ENCODE data around the gene TMSB4X. TPM values are rescaled to one million over a fixed set of nuclear protein-coding genes. Genes with fewer than 3 reads are reported as not detected.

TMSB4X gene
- total and polyA plus RNA-seq, 2 donors (not counting 3 experiments of a cell fraction or from before 2014, with no cell fraction given), result 4,136 to 6,858 TPM

DNA sequence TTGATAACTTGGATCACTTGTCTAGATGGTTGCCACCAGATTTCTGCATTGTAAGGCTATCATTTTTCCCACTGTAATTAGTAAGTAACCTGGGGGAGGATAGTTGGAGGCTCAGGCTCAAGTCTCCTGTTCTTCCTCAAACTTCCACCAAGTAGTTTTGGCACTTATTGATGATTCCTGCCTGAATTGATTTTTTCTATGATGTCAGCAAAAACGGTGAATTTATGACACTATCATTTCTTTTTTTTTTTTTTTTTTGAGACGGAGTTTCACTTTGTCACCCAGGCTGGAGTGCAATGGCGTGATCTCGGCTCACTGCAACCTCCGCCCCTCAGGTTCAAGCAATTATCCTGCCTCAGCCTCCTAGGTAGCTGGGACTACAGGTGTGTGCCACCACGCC is 12.4 kb downstream of the TMSB4X start:
- H2AFZ ChIP-seq (ENCODE audit: low read depth, low read length), result no peak overlapping the region
- no peak for FAIRE-seq

More for the DNA sequence above, 12.4 kb downstream of the TMSB4X start:
- no peaks in the 10 kb centered on the region for H4K20me1 ChIP-seq (replicated peaks; ENCODE audit: control insufficient read depth, extremely low read depth, insufficient read depth, low read length)
- no peak overlapping the region for H3K9ac ChIP-seq (replicated peaks; ENCODE audit: extremely low read depth, insufficient read depth, low read length)
- H3K4me3 ChIP-seq (replicated peaks in 1 of 3; ENCODE audit: insufficient read depth in 1 of 3, low read depth in 1 of 3, low read length in 3 of 3), result no peak overlapping the region
- no peaks in the 10 kb centered on the region for H3K27me3 ChIP-seq (ENCODE audit: control insufficient read depth in 2 of 2, insufficient read depth in 2 of 2, low read length in 2 of 2)
- dilution Hi-C loops (cut with MboI; ENCODE audit: extremely low pct_ligation_motif_present, low sequenced_read_pairs) (no loop called here), intact Hi-C loops (cut with micrococcal nuclease) (no loop called here)
- H3K9me3 ChIP-seq (replicated peaks; ENCODE audit: control insufficient read depth, insufficient read depth, low read length), result no peaks in the 10 kb centered on the region
- no peak overlapping the region for H3K27ac ChIP-seq (ENCODE audit: insufficient read depth, low read depth, low read length)
- no peaks in the 10 kb centered on the region for H3K36me3 ChIP-seq (ENCODE audit: control insufficient read depth in 2 of 2, extremely low read depth in 1 of 2, insufficient read depth in 2 of 2, low read length in 2 of 2)
- BruUV-seq (replicated peaks), result no TSS peak
- no peak overlapping the region for H3K4me2 ChIP-seq (ENCODE audit: insufficient read depth, low read length)
- ChIA-PET POLR2A (interaction anchor here (1.2 kb wide), 1 partner anchor 10 kb away, joined by 3 read pairs; no protein-coding TSS in a partner anchor), CTCF (no interaction called here)
- peaks cover 26% of the 10 kb centered on the region for H3K4me1 ChIP-seq (ENCODE audit: control insufficient read depth, extremely low read depth, insufficient read depth, low read length)
- no peaks in the 10 kb centered on the region for H3K79me2 ChIP-seq (ENCODE audit: control insufficient read depth, insufficient read depth, low read length)
- no peaks in the 10 kb centered on the region for H3K9me1 ChIP-seq (replicated peaks; ENCODE audit: control insufficient read depth, extremely low read depth, insufficient read depth, low read length)
- TF ChIP-seq MYC (IDR thresholded peaks at IDR 0.05; ENCODE audit: low read depth, low read length), result no peak
- no peak for TF ChIP-seq POLR2AphosphoS5 (IDR thresholded peaks at IDR 0.05; ENCODE audit: insufficient read depth, low read depth, low read length)
- TF ChIP-seq FOS (IDR thresholded peaks at IDR 0.05; ENCODE audit: borderline replicate concordance, insufficient read depth, low read length), result no peak
- TF ChIP-seq, protein P1, sequence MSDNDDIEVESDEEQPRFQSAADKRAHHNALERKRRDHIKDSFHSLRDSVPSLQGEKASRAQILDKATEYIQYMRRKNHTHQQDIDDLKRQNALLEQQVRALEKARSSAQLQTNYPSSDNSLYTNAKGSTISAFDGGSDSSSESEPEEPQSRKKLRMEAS (IDR thresholded peaks at IDR 0.05; ENCODE audit: insufficient read depth, insufficient read length), result no peak
- no peak for TF ChIP-seq EZH2 (IDR thresholded peaks at IDR 0.05; ENCODE audit: borderline replicate concordance, low read depth, low read length, severe bottlenecking)
- no peak for TF ChIP-seq JUN (IDR thresholded peaks at IDR 0.05; ENCODE audit: borderline replicate concordance, insufficient read depth, insufficient read length, low read depth)
- TF ChIP-seq POLR2A (IDR thresholded peaks at IDR 0.05; ENCODE audit: low read depth, low read length), result no peak
- TF ChIP-seq, protein P2, sequence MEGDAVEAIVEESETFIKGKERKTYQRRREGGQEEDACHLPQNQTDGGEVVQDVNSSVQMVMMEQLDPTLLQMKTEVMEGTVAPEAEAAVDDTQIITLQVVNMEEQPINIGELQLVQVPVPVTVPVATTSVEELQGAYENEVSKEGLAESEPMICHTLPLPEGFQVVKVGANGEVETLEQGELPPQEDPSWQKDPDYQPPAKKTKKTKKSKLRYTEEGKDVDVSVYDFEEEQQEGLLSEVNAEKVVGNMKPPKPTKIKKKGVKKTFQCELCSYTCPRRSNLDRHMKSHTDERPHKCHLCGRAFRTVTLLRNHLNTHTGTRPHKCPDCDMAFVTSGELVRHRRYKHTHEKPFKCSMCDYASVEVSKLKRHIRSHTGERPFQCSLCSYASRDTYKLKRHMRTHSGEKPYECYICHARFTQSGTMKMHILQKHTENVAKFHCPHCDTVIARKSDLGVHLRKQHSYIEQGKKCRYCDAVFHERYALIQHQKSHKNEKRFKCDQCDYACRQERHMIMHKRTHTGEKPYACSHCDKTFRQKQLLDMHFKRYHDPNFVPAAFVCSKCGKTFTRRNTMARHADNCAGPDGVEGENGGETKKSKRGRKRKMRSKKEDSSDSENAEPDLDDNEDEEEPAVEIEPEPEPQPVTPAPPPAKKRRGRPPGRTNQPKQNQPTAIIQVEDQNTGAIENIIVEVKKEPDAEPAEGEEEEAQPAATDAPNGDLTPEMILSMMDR (IDR thresholded peaks at IDR 0.05; ENCODE audit: extremely low read depth in 1 of 2, insufficient read depth in 1 of 2, low read depth in 1 of 2, low read length in 2 of 2), result no peak
- no peak for TF ChIP-seq GATA2 (IDR thresholded peaks at IDR 0.05; ENCODE audit: insufficient read depth, insufficient read length, low read depth, low read length)
- no peak for DNase-seq (ENCODE audit: low read depth, low spot score)

All from endothelial cell of umbilical vein (primary cell).